Activated naive CD4-positive, alpha-beta T cell treated with Interleukin-2 at 50 U/mL for 16 hours (primary cell): ENCODE data around the gene KTN1.

Source experiments
- DNase-seq: peaks from one replicate; pipeline ENCODE4 v3.0.0-alpha.2; 2020

Gene KTN1

DNA sequence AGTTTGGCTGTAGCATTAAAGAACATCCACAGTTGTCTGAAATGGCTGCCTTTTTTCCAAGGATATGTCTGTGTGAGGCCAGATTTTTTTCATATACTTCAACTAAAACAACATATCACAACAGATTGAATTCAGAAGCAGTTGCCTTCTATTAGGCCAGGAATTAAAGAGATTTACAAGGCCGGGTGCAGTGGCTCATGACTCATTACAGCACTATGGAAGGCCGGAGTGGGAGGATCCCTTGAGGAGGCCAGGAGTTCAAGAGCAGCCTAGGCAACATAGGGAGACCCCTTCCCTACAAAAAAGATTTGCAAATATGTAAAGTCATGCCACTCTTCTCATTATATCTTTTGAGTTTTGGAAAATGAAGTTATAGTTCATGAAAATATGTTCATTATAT lies 108.6 kb downstream of the KTN1 start:
- DNase-seq: no peak

GRCh38 chr14:55689981-55690871 lies 110.2 kb downstream of the KTN1 start:
- no peak for DNase-seq

DNA sequence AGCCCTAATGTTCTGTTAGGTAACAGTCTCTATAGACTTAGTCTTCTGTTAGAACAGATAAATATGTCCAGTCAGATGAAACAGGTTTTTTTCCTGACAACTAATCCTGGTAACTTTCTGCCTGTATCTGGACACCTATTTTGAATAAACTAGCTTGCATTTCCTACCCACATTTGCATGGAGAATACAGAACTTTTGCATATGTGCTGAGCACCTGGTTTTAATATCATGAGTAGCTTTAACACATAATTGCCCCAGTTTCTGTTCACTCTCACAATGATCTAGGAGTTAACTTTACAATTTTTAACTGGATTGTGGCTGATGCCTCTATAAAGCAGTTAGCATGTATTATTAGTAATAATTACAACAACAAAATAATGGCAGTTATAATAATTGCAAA lies 111.7 kb downstream of the KTN1 start:
- no peak for DNase-seq

GRCh38 chr14:55693904-55694303 lies 113.9 kb downstream of the KTN1 start:
- no peak for DNase-seq

DNA sequence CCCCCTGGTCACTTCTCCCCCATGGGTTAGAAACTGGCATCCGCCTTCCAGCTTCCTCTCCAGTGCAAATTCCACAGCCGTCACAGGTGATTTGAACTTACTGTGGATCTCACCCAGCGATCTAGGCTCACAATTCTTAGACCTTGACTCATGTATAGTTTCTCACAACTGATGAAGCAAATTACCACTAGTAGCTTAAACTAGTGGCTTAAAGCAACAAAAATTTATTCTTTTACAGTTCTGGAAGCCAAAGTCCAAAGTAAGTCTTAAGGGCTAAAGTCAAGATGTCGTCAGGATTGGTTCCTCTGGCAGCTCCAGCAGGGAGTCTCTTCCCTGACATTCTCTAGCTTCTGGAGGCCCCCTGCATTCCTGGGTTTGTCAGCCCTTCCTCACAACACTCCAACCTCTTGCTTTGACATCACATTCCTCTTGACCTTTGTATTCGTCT lies 117.4 kb downstream of the KTN1 start:
- DNase-seq: no peak

DNA sequence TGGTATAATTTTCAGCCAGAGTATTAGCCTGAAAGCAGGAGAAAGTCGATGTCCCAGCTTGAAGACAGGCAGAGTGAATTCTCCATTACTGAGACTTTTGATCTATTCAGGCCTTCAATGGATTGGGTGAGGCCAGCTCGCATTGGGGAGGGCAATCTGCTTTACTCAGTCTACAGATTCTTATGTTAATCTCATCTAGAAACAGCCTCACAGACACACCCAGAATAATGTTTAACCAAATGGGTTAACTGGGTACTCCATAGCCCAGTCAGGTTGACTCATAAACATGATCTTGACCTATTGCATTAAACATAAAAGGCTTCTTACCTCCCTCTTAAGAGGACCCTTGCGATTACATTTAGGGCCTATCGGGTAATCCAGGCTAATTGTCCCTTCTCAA lies 118.0 kb downstream of the KTN1 start:
- no peak for DNase-seq

- no peak for DNase-seq
Measured at GRCh38 chr14:55699131-55700057, 119.4 kb downstream of the KTN1 start.

DNA sequence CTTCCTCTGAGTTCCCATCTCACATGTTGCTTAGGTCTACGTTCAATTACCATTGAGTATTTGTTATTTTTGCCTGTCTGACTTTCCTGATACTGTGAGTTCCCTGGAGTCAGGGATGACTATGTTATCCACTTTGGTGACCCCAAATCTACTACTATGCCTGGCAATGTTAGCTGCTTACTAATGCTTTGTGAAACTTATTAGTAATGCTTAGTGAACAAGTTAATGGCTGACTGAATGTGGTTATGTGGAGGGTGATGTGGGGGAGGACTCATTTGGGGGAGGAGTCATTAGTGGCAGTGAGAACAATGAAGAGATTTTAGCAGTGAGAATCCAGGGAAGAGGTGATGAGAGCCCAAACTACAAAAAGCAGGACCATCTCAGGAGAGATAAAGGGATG lies 121.6 kb downstream of the KTN1 start:
- no peak for DNase-seq

DNA sequence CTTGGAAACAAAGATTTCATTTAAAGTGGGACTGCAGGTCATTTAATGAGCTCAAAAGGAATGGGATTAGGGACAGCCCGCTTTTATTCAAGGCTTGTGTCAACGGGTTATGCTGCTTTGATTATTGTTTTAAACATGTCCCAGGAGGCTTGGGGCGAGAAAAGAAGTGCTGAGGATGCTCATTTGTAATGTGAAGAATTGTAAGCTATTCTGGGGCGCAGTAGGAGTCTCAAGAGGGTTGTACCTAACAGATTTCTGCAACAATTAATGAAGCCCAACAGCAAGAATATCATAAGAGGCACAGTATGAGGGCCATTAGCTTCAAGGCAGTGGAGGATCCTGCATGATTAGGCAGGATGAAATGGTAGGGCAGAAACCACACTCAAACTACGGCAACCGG lies 122.5 kb downstream of the KTN1 start:
- no peak for DNase-seq

DNA sequence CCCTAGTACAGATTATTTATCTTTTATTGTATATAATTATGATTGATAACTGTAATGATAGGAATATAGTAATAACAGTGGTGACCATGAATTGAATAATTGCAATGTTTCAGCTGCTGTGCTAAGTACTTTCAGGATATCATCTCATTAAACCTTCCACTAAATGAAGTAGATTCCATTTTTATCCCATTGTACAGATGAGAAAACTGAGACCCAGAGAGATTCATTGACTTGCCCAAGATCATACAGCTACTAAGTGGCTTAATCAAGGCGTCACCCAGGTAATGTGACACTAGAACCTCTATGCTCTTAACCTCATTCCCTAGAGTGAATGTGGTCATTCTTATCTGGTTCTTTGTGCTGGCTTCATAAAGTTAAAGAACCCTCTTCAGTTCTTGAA lies 124.6 kb downstream of the KTN1 start:
- no peak for DNase-seq

- DNase-seq: no peak
Measured at GRCh38 chr14:55705651-55706364, 125.8 kb downstream of the KTN1 start.

DNA sequence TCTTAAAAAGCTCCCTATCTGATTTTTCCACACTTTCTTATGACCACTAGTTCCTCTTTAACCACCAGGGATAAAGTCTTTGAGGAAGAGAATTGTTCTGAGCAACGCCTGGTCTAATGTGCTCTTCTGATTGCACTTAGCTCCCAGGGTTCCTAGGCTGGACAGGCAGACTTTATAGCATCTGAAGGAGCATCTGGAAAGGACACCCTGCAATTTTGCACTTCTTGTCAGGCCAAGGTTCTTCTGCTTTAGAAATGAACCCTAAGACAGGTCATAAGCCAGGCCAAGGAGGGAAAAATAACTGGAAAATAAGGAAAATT lies 126.3 kb downstream of the KTN1 start:
- no peak for DNase-seq

DNA sequence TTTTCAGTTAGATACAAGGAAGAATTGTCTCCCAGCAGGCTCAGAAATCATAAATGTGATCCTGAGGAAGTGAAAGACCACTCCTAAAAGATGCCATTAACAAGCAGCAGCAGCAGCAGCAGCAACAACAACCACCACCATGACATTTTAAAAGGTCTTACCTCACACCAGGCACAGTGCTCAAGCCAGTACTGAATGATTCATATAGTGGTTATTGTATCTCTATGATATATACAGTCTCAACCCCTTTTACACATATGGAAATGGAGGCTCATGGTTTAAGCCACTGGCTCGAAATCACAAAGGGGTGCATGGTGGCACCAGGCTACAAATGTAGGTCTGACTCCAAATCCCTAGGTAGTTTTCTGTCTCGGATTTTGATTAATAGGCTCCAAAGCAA lies 126.9 kb downstream of the KTN1 start:
- DNase-seq: no peak

DNA sequence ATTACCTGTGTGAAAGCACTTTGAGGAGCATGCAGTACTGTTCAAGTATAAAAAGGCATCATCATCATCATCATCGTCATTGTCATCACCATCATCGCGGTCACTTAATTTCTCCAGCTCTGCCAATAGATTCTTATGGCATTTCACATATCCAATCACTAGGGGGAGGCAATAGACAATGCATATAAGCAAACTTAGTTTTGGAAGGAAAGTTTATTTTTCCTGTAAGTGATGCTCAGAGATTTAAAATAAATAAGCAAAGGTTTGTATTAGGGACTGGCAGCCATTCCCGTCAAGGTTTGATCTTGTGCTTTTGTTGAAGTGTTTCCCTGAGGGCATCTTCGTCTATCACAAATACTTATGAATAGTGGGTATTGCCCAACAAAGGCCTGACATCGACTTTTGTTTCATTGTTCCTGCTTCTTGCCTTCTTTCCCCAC lies 127.4 kb downstream of the KTN1 start:
- DNase-seq: no peak

DNA sequence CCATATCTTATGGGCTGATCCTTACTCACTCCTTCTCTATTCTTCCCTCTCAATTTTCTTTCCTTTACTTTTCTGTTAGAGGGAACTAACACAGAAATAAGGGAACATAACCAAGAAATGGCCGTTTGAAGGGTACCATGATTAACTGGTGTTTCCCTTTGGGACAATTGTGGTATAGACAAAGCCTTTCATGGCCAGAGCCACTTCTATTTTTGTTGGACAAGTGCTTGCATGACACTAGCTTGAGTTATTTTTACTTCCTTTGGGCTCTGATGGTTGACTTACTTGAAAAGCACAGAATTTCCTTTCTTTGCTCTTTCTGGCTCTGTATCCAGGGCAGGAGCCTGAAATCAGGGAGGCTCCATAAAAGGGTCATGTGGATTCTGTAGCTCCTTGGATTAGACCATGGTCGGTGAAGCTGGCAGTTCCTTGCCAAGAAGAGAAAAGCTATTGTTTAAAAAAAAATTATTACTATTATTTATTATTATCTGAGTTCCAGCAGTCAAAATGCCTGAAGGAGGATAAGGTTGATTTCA lies 130.6 kb downstream of the KTN1 start:
- DNase-seq: no peak

DNA sequence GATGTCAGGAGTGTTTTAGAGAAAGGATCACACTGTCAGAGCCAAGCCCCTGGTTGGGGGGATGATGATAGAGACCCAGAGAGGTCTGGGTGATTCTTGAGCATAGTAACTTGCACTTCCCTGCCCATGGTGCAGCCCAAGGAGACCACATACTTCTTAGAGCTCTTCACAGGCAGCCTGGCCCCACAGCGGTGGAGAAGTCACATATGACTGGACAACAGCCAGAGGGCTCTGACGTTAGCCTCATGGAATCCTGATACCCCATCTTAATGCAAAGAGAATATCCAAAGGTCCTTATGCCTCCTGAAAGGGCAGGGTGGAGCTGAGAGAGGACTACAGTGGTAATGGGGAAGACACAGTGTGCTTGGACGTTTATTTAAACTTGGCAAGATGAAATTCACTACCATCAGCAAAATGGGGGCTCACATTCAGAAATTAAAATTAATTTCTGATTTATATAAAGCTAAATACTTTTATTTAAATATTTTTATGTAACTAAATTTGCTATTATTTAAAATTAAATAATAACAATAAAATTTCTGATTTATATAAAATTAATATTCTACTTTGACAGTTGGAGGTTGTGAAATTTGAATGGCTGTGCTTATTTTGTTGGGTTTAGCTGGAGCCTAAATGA lies 131.3 kb downstream of the KTN1 start:
- no peak for DNase-seq

DNA sequence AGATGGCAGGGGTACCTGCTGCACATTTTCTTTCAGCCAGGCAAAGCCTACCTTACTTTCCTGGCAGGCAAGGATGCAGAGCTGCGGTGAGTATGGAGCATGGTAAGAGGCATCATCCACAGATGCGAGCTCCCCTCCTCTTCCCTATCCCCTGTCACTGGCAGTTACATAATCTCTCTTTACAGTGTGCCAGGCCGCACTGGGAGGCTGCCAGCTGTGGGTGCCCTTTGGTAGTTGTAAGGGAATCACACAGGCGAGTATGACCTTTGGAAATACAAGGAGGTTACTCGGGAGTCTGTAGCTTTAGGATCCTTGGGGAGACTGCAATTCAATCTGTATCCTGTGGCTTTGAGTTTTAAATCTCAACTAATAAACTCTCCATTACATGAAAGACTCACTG lies 132.5 kb downstream of the KTN1 start:
- no peak for DNase-seq

DNA sequence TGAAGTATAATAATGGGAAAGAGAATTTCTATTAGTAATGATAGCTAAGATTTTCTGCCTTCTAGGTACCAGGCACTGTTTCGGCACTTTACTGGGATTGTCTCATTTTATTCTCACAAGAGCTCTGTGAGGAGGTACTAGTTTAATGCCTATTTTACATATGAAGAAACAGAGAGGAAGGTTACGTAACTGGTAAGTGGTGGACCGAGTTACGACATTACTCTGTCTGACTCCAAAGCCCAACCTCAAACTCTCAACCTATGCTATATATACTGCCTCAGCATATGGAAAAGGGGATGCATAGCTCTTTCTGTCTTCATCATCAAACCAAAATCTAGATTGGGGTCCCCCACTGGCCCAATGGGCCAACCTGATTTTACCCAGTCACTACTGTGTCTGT lies 133.5 kb downstream of the KTN1 start:
- no peak for DNase-seq

GRCh38 chr14:55715889-55716288 lies 135.9 kb downstream of the KTN1 start:
- DNase-seq: no peak

- DNase-seq: no peak
Measured at GRCh38 chr14:55717621-55718020, 137.6 kb downstream of the KTN1 start.

DNA sequence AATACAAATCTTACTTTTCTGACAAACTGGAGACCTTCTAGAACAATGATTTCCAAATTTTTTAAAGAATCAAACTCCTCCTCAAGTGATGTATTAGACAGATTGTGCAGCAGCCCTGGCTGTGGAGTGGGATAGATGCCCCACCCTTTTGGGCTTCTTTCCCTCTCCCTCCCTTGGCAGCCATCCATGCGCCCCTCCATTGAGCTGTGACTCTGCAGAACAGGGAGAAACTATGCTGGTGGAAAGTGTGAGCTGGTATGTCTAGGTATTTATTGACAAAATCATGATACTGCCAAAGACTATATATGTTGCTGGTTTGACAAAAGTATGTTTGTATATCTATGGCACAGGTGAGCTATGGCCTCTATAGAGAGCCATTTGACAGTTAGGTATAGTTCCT lies 138.5 kb downstream of the KTN1 start:
- DNase-seq: no peak

DNA sequence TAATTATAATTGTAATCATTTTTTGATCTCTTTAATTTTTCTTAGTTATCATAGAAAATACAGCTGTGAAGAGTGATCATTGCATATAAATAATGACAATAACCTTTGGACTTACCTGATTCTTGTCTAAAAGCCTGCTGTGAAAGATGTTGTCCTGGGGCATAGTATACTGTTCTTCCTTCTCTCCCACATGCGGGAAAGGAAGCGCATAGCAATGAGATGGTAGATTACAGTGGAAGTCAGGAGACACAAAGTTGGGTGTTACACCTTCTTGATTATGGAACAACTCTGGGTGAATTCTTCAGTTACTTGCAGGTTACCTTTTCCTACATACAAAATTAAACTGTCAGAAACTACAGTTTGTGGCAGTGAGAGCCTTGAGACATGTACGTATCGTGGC lies 140.8 kb downstream of the KTN1 start:
- no peak for DNase-seq

- no peak for DNase-seq
Measured at GRCh38 chr14:55721353-55721752, 141.3 kb downstream of the KTN1 start.
